Measurements from ENCODE around the gene KCNH1. TPM values are rescaled to one million over a fixed set of nuclear protein-coding genes. Genes with fewer than 3 reads are reported as not detected.

KCNH1 gene
- total RNA-seq, 1 experiment from 2014 or later: 0.17 TPM

GRCh38 chr1:210989905-210990304 is 144.0 kb downstream of the KCNH1 start:
- POLR2A ChIA-PET: no interaction called here

DNA sequence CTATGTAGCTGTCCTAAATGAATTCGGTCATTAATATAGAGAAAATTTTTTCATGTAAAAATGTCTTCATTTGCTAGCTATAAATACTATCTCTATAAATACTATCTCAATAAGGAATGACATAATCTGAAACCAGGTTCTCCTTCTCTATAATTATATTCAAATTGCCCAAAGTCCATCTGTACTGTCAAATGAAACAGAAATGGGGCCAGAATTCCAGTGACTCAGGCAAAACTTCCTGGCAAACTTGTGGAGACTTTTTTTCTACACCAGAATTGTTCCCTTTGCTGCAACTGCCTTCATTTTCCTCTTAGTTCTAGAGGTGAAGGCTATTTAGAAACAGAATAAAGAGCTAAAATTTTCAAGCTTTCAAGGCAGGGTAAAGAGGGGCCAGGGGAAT is 152.5 kb downstream of the KCNH1 start:
- no peak for TF ChIP-seq JUN (CRISPR knock-in tag; IDR thresholded peaks at IDR 0.05)
- no peak for TF ChIP-seq MYBL2 (CRISPR knock-in tag; IDR thresholded peaks at IDR 0.05)
- no peak for ATAC-seq
- Mint-ChIP-seq H3K4me3 (no peak overlapping the region), H3K4me1 (no peaks in the 10 kb centered on the region), H3K36me3 (peaks cover 5% of the 10 kb centered on the region), H3K27ac (no peak overlapping the region), H3K27me3 (ENCODE audit: low read depth) (peaks cover 12% of the 10 kb centered on the region; the same call in 1 of the 2 replicates), H3K9me3 (peaks cover 39% of the 10 kb centered on the region)
- CTCF ChIA-PET: no interaction called here
- POLR2A ChIA-PET: no interaction called here
- no peak for DNase-seq (ENCODE audit: low spot score)

More at GRCh38 chr1:210989905-210990304, 144.0 kb downstream of the KCNH1 start:
- CTCF ChIA-PET: no interaction called here
- Mint-ChIP-seq H3K27me3 (ENCODE audit: low read depth) (peaks cover 9% of the 10 kb centered on the region; the same call in 1 of the 2 replicates), H3K4me1 (no peaks in the 10 kb centered on the region), H3K4me3 (no peak overlapping the region), H3K36me3 (peaks cover 20% of the 10 kb centered on the region), H3K27ac (no peak overlapping the region), H3K9me3 (peaks cover 41% of the 10 kb centered on the region)
- DNase-seq (ENCODE audit: low spot score) (no peak), ATAC-seq (no peak)
- TF ChIP-seq, protein P1, sequence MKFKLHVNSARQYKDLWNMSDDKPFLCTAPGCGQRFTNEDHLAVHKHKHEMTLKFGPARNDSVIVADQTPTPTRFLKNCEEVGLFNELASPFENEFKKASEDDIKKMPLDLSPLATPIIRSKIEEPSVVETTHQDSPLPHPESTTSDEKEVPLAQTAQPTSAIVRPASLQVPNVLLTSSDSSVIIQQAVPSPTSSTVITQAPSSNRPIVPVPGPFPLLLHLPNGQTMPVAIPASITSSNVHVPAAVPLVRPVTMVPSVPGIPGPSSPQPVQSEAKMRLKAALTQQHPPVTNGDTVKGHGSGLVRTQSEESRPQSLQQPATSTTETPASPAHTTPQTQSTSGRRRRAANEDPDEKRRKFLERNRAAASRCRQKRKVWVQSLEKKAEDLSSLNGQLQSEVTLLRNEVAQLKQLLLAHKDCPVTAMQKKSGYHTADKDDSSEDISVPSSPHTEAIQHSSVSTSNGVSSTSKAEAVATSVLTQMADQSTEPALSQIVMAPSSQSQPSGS (CRISPR knock-in tag; IDR thresholded peaks at IDR 0.05; ENCODE audit: borderline replicate concordance, low read depth): no peak
- TF ChIP-seq, protein P2, sequence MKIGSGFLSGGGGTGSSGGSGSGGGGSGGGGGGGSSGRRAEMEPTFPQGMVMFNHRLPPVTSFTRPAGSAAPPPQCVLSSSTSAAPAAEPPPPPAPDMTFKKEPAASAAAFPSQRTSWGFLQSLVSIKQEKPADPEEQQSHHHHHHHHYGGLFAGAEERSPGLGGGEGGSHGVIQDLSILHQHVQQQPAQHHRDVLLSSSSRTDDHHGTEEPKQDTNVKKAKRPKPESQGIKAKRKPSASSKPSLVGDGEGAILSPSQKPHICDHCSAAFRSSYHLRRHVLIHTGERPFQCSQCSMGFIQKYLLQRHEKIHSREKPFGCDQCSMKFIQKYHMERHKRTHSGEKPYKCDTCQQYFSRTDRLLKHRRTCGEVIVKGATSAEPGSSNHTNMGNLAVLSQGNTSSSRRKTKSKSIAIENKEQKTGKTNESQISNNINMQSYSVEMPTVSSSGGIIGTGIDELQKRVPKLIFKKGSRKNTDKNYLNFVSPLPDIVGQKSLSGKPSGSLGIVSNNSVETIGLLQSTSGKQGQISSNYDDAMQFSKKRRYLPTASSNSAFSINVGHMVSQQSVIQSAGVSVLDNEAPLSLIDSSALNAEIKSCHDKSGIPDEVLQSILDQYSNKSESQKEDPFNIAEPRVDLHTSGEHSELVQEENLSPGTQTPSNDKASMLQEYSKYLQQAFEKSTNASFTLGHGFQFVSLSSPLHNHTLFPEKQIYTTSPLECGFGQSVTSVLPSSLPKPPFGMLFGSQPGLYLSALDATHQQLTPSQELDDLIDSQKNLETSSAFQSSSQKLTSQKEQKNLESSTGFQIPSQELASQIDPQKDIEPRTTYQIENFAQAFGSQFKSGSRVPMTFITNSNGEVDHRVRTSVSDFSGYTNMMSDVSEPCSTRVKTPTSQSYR (CRISPR knock-in tag; IDR thresholded peaks at IDR 0.05): no peak
- TF ChIP-seq ZNF138 (CRISPR knock-in tag; conservative IDR thresholded peaks at IDR 0.05) (no peak), TP53 (CRISPR knock-in tag; IDR thresholded peaks at IDR 0.05) (no peak), NR1H2 (CRISPR knock-in tag; IDR thresholded peaks at IDR 0.05) (no peak), MYBL2 (CRISPR knock-in tag; IDR thresholded peaks at IDR 0.05) (no peak), ARID4B (CRISPR knock-in tag; IDR thresholded peaks at IDR 0.05; ENCODE audit: borderline replicate concordance) (no peak)

DNA sequence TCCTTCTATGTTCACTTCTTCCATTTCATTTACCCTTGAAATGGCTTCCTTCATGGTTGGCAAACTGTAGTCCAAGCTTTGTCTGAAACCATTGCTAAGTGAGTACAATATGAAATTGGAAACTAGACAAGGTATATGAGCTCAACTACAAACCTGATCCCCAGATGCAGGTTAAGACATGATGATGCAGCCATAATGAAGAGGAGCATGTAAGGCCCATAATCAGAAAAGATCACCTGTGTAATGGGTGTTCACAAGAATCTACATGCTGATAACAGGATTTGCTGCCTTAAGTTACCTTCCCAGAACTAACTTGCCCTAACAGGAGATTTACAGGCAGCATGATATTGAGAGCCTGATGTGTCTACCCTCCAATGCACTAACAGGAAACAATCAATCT is 153.9 kb downstream of the KCNH1 start:
- ATAC-seq: no peak
- no peak for TF ChIP-seq NR3C1 (CRISPR knock-in tag; conservative IDR thresholded peaks at IDR 0.05; ENCODE audit: low read depth)
- Mint-ChIP-seq H3K27me3 (ENCODE audit: low read depth) (peaks cover 4% of the 10 kb centered on the region; the same call in 1 of the 2 replicates), H3K36me3 (no peaks in the 10 kb centered on the region; the same call in 1 of the 2 replicates), H3K4me1 (no peaks in the 10 kb centered on the region), H3K9me3 (peaks cover 35% of the 10 kb centered on the region), H3K27ac (no peak overlapping the region), H3K4me3 (no peak overlapping the region)
- no peak for DNase-seq (ENCODE audit: low spot score)
- ChIA-PET CTCF (no interaction called here), POLR2A (no interaction called here)

- Mint-ChIP-seq H3K4me3 (no peak overlapping the region), H3K27me3 (ENCODE audit: low read depth) (peaks cover 4% of the 10 kb centered on the region; the same call in 1 of the 2 replicates), H3K27ac (no peak overlapping the region), H3K4me1 (no peaks in the 10 kb centered on the region), H3K9me3 (peaks cover 25% of the 10 kb centered on the region), H3K36me3 (no peaks in the 10 kb centered on the region)
- DNase-seq (ENCODE audit: low spot score) (no peak), ATAC-seq (no peak)
- POLR2A ChIA-PET: interaction anchor here (0.6 kb wide), 1 partner anchor 456 kb away, joined by 4 read pairs; no protein-coding TSS in a partner anchor
- CTCF ChIA-PET: no interaction called here
- no peak for TF ChIP-seq SOX15 (CRISPR knock-in tag; IDR thresholded peaks at IDR 0.05)
- TF ChIP-seq, protein P3, sequence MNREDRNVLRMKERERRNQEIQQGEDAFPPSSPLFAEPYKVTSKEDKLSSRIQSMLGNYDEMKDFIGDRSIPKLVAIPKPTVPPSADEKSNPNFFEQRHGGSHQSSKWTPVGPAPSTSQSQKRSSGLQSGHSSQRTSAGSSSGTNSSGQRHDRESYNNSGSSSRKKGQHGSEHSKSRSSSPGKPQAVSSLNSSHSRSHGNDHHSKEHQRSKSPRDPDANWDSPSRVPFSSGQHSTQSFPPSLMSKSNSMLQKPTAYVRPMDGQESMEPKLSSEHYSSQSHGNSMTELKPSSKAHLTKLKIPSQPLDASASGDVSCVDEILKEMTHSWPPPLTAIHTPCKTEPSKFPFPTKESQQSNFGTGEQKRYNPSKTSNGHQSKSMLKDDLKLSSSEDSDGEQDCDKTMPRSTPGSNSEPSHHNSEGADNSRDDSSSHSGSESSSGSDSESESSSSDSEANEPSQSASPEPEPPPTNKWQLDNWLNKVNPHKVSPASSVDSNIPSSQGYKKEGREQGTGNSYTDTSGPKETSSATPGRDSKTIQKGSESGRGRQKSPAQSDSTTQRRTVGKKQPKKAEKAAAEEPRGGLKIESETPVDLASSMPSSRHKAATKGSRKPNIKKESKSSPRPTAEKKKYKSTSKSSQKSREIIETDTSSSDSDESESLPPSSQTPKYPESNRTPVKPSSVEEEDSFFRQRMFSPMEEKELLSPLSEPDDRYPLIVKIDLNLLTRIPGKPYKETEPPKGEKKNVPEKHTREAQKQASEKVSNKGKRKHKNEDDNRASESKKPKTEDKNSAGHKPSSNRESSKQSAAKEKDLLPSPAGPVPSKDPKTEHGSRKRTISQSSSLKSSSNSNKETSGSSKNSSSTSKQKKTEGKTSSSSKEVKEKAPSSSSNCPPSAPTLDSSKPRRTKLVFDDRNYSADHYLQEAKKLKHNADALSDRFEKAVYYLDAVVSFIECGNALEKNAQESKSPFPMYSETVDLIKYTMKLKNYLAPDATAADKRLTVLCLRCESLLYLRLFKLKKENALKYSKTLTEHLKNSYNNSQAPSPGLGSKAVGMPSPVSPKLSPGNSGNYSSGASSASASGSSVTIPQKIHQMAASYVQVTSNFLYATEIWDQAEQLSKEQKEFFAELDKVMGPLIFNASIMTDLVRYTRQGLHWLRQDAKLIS (CRISPR knock-in tag; IDR thresholded peaks at IDR 0.05; ENCODE audit: borderline replicate concordance): no peak
- TF ChIP-seq ZNF232 (CRISPR knock-in tag; IDR thresholded peaks at IDR 0.05): no peak
- no peak for TF ChIP-seq ZBTB21 (CRISPR knock-in tag; IDR thresholded peaks at IDR 0.05; ENCODE audit: borderline replicate concordance)
- no peak for TF ChIP-seq NFATC4 (CRISPR knock-in tag; IDR thresholded peaks at IDR 0.05)
These were observed 155.0 kb downstream of the KCNH1 start for GRCh38 chr1:210978974-210979354.
